Astrocyte of the spinal cord (primary cell): ENCODE measurements around the gene WDFY4.

ENCODE experiments used
- DNase-seq: peaks from one replicate; pipeline ENCODE4 v3.0.0; 2011; ENCODE audit warnings: low read depth, low spot score
- H3K4me3 ChIP-seq: 2 replicates; pipeline ENCODE4 v1.5.1; 2011; ENCODE audit warnings: low read depth, mild to moderate bottlenecking, low read length, moderate library complexity
- in situ Hi-C: cut with HindIII; loops from 2 replicates; pipeline ENCODE4 v1.10.0; 2017; ENCODE audit warnings: low sequenced_read_pairs
- TF ChIP-seq, protein P1 (sequence below): IDR thresholded peaks from 2 replicates; pipeline ENCODE4 v1.5.1; 2012; ENCODE audit warnings: low read depth, mild to moderate bottlenecking, low read length, inconsistent platforms

WDFY4 gene

DNA sequence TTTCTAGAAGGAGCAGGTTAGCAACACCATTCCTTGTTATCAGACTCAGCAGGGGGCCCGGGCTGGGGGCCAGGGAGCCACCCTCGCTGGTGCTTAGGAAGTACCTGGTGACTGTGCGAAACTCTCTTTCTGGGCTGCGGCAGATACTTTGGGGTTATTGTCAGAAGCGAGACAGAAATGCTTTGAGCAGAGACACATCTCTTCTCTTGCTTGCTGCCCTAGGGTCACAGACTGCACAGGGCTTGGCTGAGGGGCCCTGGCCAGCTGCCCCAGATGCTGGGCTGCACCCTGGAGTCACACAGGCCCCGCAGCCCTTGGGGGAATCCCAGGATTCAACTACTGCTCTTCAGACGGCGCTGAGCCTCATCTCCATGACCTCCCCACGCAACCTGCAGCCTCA lies 91.9 kb downstream of the WDFY4 start:
- TF ChIP-seq, protein P1, sequence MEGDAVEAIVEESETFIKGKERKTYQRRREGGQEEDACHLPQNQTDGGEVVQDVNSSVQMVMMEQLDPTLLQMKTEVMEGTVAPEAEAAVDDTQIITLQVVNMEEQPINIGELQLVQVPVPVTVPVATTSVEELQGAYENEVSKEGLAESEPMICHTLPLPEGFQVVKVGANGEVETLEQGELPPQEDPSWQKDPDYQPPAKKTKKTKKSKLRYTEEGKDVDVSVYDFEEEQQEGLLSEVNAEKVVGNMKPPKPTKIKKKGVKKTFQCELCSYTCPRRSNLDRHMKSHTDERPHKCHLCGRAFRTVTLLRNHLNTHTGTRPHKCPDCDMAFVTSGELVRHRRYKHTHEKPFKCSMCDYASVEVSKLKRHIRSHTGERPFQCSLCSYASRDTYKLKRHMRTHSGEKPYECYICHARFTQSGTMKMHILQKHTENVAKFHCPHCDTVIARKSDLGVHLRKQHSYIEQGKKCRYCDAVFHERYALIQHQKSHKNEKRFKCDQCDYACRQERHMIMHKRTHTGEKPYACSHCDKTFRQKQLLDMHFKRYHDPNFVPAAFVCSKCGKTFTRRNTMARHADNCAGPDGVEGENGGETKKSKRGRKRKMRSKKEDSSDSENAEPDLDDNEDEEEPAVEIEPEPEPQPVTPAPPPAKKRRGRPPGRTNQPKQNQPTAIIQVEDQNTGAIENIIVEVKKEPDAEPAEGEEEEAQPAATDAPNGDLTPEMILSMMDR, result no peak
- H3K4me3 ChIP-seq, result no peak overlapping the region
- in situ Hi-C loops, result no loop called here
- DNase-seq, result no peak

DNA sequence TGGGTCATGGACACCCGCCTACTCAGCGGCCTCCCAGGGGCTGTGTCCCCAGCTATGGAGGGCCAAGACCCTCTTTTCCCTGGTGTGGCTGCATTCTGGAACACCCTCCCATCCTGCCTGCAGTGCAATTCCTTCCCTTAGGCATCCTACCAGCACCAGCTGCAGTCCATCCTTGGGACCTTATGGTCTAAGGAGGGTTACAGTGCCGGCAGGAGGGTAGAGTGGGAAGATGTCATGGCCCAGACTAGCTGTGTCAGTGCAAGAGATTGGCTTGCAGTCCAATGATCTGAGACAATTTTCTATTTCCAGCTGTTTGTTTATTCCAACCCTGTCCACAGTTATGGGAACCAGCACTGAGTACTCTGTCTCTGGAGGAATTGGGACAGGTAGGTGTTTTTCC lies 92.4 kb downstream of the WDFY4 start:
- no peak for DNase-seq
- TF ChIP-seq, protein P1, result no peak
- no peak overlapping the region for H3K4me3 ChIP-seq
- in situ Hi-C loops, result no loop called here

DNA sequence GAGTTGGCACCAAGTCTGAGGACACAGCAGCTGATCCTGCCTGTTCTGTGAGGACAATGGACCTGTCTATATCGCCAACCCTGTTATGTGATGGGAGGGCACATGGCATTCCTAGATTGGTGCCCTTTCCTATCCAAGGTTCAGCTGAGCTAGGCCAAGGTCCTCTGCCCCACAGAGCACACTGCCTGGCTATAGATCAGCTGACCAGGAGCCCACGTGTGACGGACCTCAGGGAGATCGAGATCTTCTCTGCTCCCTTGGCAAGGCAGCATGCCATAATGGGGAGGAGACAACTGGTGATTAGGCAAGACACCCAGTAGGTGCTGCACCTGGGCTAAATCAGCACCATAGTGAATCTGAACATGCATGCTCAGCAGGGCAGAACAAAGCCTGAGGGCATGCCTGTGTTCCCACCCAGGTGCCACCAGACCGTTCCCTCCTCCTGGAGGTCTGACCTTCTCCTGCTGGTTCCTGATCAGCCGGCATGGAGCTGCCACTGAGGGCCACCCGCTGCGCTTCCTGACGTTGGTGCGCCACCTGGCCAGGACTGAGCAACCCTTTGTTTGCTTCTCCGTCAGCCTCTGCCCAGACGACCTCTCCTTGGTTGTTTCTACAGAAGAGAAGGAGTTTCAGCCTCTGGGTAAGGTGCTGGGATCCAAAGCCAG lies 93.7 kb downstream of the WDFY4 start:
- in situ Hi-C loops, result no loop called here
- no peak for DNase-seq
- H3K4me3 ChIP-seq, result no peak overlapping the region
- TF ChIP-seq, protein P1, result no peak

GRCh38 chr10:48779077-48779476 lies 94.4 kb downstream of the WDFY4 start:
- in situ Hi-C loops, result no loop called here
- no peak for DNase-seq
- no peak overlapping the region for H3K4me3 ChIP-seq
- TF ChIP-seq, protein P1, result no peak

- TF ChIP-seq, protein P1, result no peak
- in situ Hi-C loops, result no loop called here
- DNase-seq, result no peak
- no peak overlapping the region for H3K4me3 ChIP-seq
Measured at GRCh38 chr10:48779546-48780152, 95.0 kb downstream of the WDFY4 start.

GRCh38 chr10:48780341-48780740 lies 95.7 kb downstream of the WDFY4 start:
- DNase-seq, result no peak

More at GRCh38 chr10:48780341-48780740, 95.7 kb downstream of the WDFY4 start:
- H3K4me3 ChIP-seq, result no peak overlapping the region
- in situ Hi-C loops, result no loop called here
- TF ChIP-seq, protein P1, result no peak
